BLaER1 treated with 17β-estradiol and CSF1 and Interleukin-3, amounts not matched to agents 10 nM and 100 nM (cell line): ENCODE data around the gene SSTR1.

Experiments
- H3K27ac ChIP-seq, 11 experiments: shearing (Covaris generic); formaldehyde crosslinking; 2 replicates each; pipeline ENCODE4 v1.8.1; 2022
- H3K27me3 ChIP-seq, 11 experiments: shearing (Covaris generic); formaldehyde crosslinking; 2 replicates each; pipeline ENCODE4 v1.8.1; 2022
- H3K36me3 ChIP-seq, 11 experiments: shearing (Covaris generic); formaldehyde crosslinking; 2 replicates each; pipeline ENCODE4 v1.8.1; 2022
- H3K4me1 ChIP-seq, 10 experiments: shearing (Covaris generic); formaldehyde crosslinking; 2 replicates each; pipeline ENCODE4 v1.8.1; 2022
- H3K4me2 ChIP-seq, 11 experiments: shearing (Covaris generic); formaldehyde crosslinking; 2 replicates each; pipeline ENCODE4 v1.8.1; 2022
- H3K4me3 ChIP-seq, 10 experiments: shearing (Covaris generic); formaldehyde crosslinking; 2 replicates each; pipeline ENCODE4 v1.8.1; 2022
- H3K9ac ChIP-seq, 11 experiments: shearing (Covaris generic); formaldehyde crosslinking; 2 replicates each; pipeline ENCODE4 v1.8.1; 2022
- H3K9me3 ChIP-seq, 11 experiments: shearing (Covaris generic); formaldehyde crosslinking; replicated peaks in 1 of 11; 2 replicates each; pipeline ENCODE4 v1.8.1; 2022
- H4K20me1 ChIP-seq, 11 experiments: shearing (Covaris generic); formaldehyde crosslinking; 2 replicates each; pipeline ENCODE4 v1.8.1; 2022
- Cebpa-rat ChIP-seq, 11 experiments: shearing (Covaris generic); IDR thresholded peaks; 2 replicates each; pipeline ENCODE4 v1.8.1; 2022

SSTR1 gene

GRCh38 chr14:38221077-38221476 is 13.4 kb downstream of the SSTR1 start:
- H3K9me3 ChIP-seq, result 0 out of 22 replicates have a peak, but pooled peaks cover 0 to 4% (median 0%) of the 10 kb centered on the region in 11 experiments
- no peak overlapping the region for H3K9ac ChIP-seq
- H3K27ac ChIP-seq, result no peak overlapping the region
- no peak for TF ChIP-seq Cebpa-rat (IDR thresholded peaks at IDR 0.05)
- H3K4me2 ChIP-seq, result no peak overlapping the region
- H3K27me3 ChIP-seq, result no peaks in the 10 kb centered on the region
- no peaks in the 10 kb centered on the region for H3K4me1 ChIP-seq
- no peak overlapping the region for H3K4me3 ChIP-seq
- no peaks in the 10 kb centered on the region for H3K36me3 ChIP-seq
- no peaks in the 10 kb centered on the region for H4K20me1 ChIP-seq

GRCh38 chr14:38224338-38224737 is 16.6 kb downstream of the SSTR1 start:
- Histone ChIP-seq H3K27me3 (no peaks in the 10 kb centered on the region), H3K9ac (no peak overlapping the region), H4K20me1 (no peaks in the 10 kb centered on the region), H3K4me2 (no peak overlapping the region), H3K36me3 (no peaks in the 10 kb centered on the region), H3K4me3 (no peak overlapping the region), H3K27ac (no peak overlapping the region), H3K4me1 (no peaks in the 10 kb centered on the region), H3K9me3 (0 out of 22 replicates have a peak, but pooled peaks cover 0 to 4% (median 0%) of the 10 kb centered on the region in 11 experiments)
- no peak for TF ChIP-seq Cebpa-rat (IDR thresholded peaks at IDR 0.05)

- Histone ChIP-seq H3K27ac (no peak overlapping the region), H3K4me3 (no peak overlapping the region), H4K20me1 (no peaks in the 10 kb centered on the region), H3K9ac (no peak overlapping the region), H3K4me2 (no peak overlapping the region), H3K36me3 (no peaks in the 10 kb centered on the region), H3K9me3 (peaks cover 0 to 4% (median 0%) of the 10 kb centered on the region in 11 experiments; a peak in 4 of 22 replicates), H3K4me1 (no peaks in the 10 kb centered on the region), H3K27me3 (no peaks in the 10 kb centered on the region)
- no peak for TF ChIP-seq Cebpa-rat (IDR thresholded peaks at IDR 0.05)
These were observed 18.2 kb downstream of the SSTR1 start for GRCh38 chr14:38225946-38226345.

GRCh38 chr14:38226366-38226765 is 18.7 kb downstream of the SSTR1 start:
- Histone ChIP-seq H3K4me1 (no peaks in the 10 kb centered on the region), H3K27ac (no peak overlapping the region)

GRCh38 chr14:38233218-38233617 is 25.5 kb downstream of the SSTR1 start:
- Histone ChIP-seq H3K27me3 (no peaks in the 10 kb centered on the region), H3K4me3 (no peak overlapping the region), H4K20me1 (no peaks in the 10 kb centered on the region), H3K9me3 (peaks cover 0 to 10% (median 0%) of the 10 kb centered on the region in 11 experiments; a peak in 4 of 22 replicates), H3K36me3 (no peaks in the 10 kb centered on the region), H3K27ac (no peak overlapping the region), H3K4me2 (no peak overlapping the region), H3K4me1 (no peaks in the 10 kb centered on the region), H3K9ac (no peak overlapping the region)
- no peak for TF ChIP-seq Cebpa-rat (IDR thresholded peaks at IDR 0.05)

More at GRCh38 chr14:38226366-38226765, 18.7 kb downstream of the SSTR1 start:
- no peaks in the 10 kb centered on the region for H3K27me3 ChIP-seq
- no peak overlapping the region for H3K4me2 ChIP-seq
- H3K4me3 ChIP-seq, result no peak overlapping the region
- H3K36me3 ChIP-seq, result no peaks in the 10 kb centered on the region
- H3K9me3 ChIP-seq, result peaks cover 0 to 7% (median 0%) of the 10 kb centered on the region in 11 experiments; a peak in 4 of 22 replicates
- no peak overlapping the region for H3K9ac ChIP-seq
- no peaks in the 10 kb centered on the region for H4K20me1 ChIP-seq
- no peak for TF ChIP-seq Cebpa-rat (IDR thresholded peaks at IDR 0.05)

- H3K27me3 ChIP-seq, result no peaks in the 10 kb centered on the region
- no peak for TF ChIP-seq Cebpa-rat (IDR thresholded peaks at IDR 0.05)
- H3K9me3 ChIP-seq, result no peaks in the 10 kb centered on the region
- H3K4me3 ChIP-seq, result no peak overlapping the region
- no peaks in the 10 kb centered on the region for H3K36me3 ChIP-seq
- no peaks in the 10 kb centered on the region for H4K20me1 ChIP-seq
- H3K27ac ChIP-seq, result no peak overlapping the region
- H3K4me2 ChIP-seq, result no peak overlapping the region
- H3K9ac ChIP-seq, result no peak overlapping the region
- H3K4me1 ChIP-seq, result no peaks in the 10 kb centered on the region
These were observed 30.6 kb downstream of the SSTR1 start for GRCh38 chr14:38238332-38238731.

GRCh38 chr14:38238878-38239277 is 31.2 kb downstream of the SSTR1 start:
- Histone ChIP-seq H3K4me3 (no peak overlapping the region), H3K36me3 (no peaks in the 10 kb centered on the region), H3K4me1 (no peaks in the 10 kb centered on the region), H3K27ac (no peak overlapping the region), H4K20me1 (no peaks in the 10 kb centered on the region), H3K4me2 (no peak overlapping the region), H3K27me3 (no peaks in the 10 kb centered on the region), H3K9me3 (no peaks in the 10 kb centered on the region), H3K9ac (no peak overlapping the region)
- TF ChIP-seq Cebpa-rat (IDR thresholded peaks at IDR 0.05), result no peak

GRCh38 chr14:38243696-38244240 is 36.1 kb downstream of the SSTR1 start:
- Histone ChIP-seq H3K4me2 (no peak overlapping the region), H3K4me1 (no peaks in the 10 kb centered on the region; a peak in 1 of 20 replicates), H3K27ac (no peak overlapping the region), H3K4me3 (no peak overlapping the region), H3K9me3 (no peaks in the 10 kb centered on the region), H3K27me3 (no peaks in the 10 kb centered on the region), H3K36me3 (no peaks in the 10 kb centered on the region), H3K9ac (no peak overlapping the region), H4K20me1 (peaks cover 0 to 5% (median 0%) of the 10 kb centered on the region in 11 experiments; a peak in 1 of 22 replicates)
- TF ChIP-seq Cebpa-rat (IDR thresholded peaks at IDR 0.05), result no peak

GRCh38 chr14:38248321-38249028 is 40.8 kb downstream of the SSTR1 start:
- Histone ChIP-seq H3K27me3 (no peaks in the 10 kb centered on the region), H3K4me1 (peaks cover 0 to 17% (median 5%) of the 10 kb centered on the region in 10 experiments; a peak in 12 of 20 replicates), H3K9me3 (no peaks in the 10 kb centered on the region), H3K27ac (no peak overlapping the region), H3K4me3 (no peak overlapping the region), H3K4me2 (peak overlapping the region in 1 of 11 experiments; percentile 57; a peak in 1 of 22 replicates), H3K36me3 (peaks cover 0 to 8% (median 0%) of the 10 kb centered on the region in 11 experiments; a peak in 2 of 22 replicates), H3K9ac (no peak overlapping the region), H4K20me1 (peaks cover 0 to 17% (median 0%) of the 10 kb centered on the region in 11 experiments; a peak in 3 of 22 replicates)
- TF ChIP-seq Cebpa-rat (IDR thresholded peaks at IDR 0.05), result no peak
